DND-41 (cell line): ENCODE results near the gene FOXP1.
A peak's percentile ranks its signal among the peaks of the same experiment; 100 is the strongest.

Experiments
- ATAC-seq: fragments of 200-7000 bp; cut with Tn5 transposase; 3 replicates; pipeline ENCODE4 v1.9.1; 2021; ENCODE audit warnings: low read depth; ENCODE audit not compliant: insufficient read depth
- DNase-seq: peaks from one replicate; pipeline ENCODE4 v3.0.0-alpha.2; 2020
- H2AFZ ChIP-seq: 2 replicates; pipeline ENCODE4 v1.6.0; 2012; ENCODE audit warnings: low read depth, low read length
- H3K27ac ChIP-seq: 2 replicates; pipeline ENCODE4 v1.5.1; 2012; ENCODE audit warnings: low read length, inconsistent platforms
- H3K27me3 ChIP-seq: fragments of 200-600 bp; sonication (generic); 2 replicates; pipeline ENCODE4 v1.6.0; 2012; ENCODE audit warnings: low read length, mild to moderate bottlenecking, inconsistent platforms; ENCODE audit not compliant: insufficient read depth, poor library complexity
- H3K36me3 ChIP-seq: 2 replicates; pipeline ENCODE4 v1.5.1; 2012; ENCODE audit warnings: low read length, inconsistent platforms; ENCODE audit not compliant: insufficient read depth
- H3K4me1 ChIP-seq: 2 replicates; pipeline ENCODE4 v1.5.1; 2012; ENCODE audit warnings: mild to moderate bottlenecking, low read length; ENCODE audit not compliant: insufficient read depth
- H3K4me2 ChIP-seq: 2 replicates; pipeline ENCODE4 v1.6.0; 2012; ENCODE audit warnings: mild to moderate bottlenecking, moderate library complexity, low read length, inconsistent platforms; ENCODE audit not compliant: insufficient read depth
- H3K4me3 ChIP-seq, 2 experiments: fragments of 200-600 bp in 1 of 2; shearing (Covaris generic) in 1 of 2; 2 replicates each; pipeline ENCODE4 v1.5.1; 2012 to 2016; ENCODE audit warnings: inconsistent platforms in 2 of 2, low read length in 2 of 2, mild to moderate bottlenecking in 2 of 2, low read depth in 1 of 2, moderate library complexity in 1 of 2
- H3K79me2 ChIP-seq: 2 replicates; pipeline ENCODE4 v1.6.0; 2012; ENCODE audit warnings: low read length, inconsistent platforms; ENCODE audit not compliant: insufficient read depth
- H3K9ac ChIP-seq: 2 replicates; pipeline ENCODE4 v1.6.0; 2012; ENCODE audit warnings: low read depth, mild to moderate bottlenecking, inconsistent platforms, low read length, moderate library complexity
- H3K9me3 ChIP-seq: 2 replicates; pipeline ENCODE4 v1.5.1; 2012; ENCODE audit warnings: low read length, moderate library complexity, mild to moderate bottlenecking, inconsistent platforms; ENCODE audit not compliant: insufficient read depth, severe bottlenecking
- H4K20me1 ChIP-seq: 2 replicates; pipeline ENCODE4 v1.6.0; 2012; ENCODE audit warnings: low read length; ENCODE audit not compliant: insufficient read depth
- EZH2 ChIP-seq: IDR thresholded peaks from 3 replicates; pipeline ENCODE4 v1.6.1; 2012; ENCODE audit warnings: borderline replicate concordance, low read depth, mild to moderate bottlenecking, moderate library complexity, low read length, inconsistent platforms; ENCODE audit not compliant: severe bottlenecking
- TF ChIP-seq, protein P1 (sequence below): IDR thresholded peaks from 2 replicates; pipeline ENCODE4 v1.5.1; 2012; ENCODE audit warnings: borderline replicate concordance, low read length, moderate library complexity, mild to moderate bottlenecking; ENCODE audit not compliant: poor library complexity, severe bottlenecking; ENCODE audit errors: extremely low read depth

FOXP1 gene

DNA sequence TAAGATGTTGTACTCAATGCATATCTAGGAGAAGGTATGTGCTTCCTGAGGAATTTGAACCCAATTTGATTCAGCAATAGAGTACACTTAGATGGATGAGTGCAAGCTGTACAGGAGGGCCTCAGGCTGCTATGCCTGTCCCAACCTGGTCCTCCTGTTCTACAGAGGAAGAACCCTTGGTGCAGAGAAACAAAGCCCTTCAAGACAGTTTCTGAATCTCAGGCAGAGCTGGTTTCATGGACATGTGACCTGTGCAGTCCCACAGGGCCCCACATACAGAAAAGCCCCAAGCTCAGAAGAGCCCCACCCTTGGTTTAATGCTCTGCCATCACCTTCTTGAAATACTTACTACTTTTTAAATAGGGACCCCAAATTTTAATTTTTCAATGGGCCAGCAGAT is 15.3 kb downstream of the FOXP1 start:
- H3K79me2 ChIP-seq = peaks cover 66% of the 10 kb centered on the region
- no peak overlapping the region for H3K9ac ChIP-seq
- DNase-seq (no peak), ATAC-seq (peak; percentile 45; the same call in 1 of the 3 replicates)
- no peak overlapping the region for H3K4me2 ChIP-seq
- H3K27ac ChIP-seq = no peak overlapping the region
- no peak overlapping the region for H3K4me3 ChIP-seq
- TF ChIP-seq, protein P1, sequence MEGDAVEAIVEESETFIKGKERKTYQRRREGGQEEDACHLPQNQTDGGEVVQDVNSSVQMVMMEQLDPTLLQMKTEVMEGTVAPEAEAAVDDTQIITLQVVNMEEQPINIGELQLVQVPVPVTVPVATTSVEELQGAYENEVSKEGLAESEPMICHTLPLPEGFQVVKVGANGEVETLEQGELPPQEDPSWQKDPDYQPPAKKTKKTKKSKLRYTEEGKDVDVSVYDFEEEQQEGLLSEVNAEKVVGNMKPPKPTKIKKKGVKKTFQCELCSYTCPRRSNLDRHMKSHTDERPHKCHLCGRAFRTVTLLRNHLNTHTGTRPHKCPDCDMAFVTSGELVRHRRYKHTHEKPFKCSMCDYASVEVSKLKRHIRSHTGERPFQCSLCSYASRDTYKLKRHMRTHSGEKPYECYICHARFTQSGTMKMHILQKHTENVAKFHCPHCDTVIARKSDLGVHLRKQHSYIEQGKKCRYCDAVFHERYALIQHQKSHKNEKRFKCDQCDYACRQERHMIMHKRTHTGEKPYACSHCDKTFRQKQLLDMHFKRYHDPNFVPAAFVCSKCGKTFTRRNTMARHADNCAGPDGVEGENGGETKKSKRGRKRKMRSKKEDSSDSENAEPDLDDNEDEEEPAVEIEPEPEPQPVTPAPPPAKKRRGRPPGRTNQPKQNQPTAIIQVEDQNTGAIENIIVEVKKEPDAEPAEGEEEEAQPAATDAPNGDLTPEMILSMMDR = no peak
- no peak for TF ChIP-seq EZH2
- H3K9me3 ChIP-seq = no peaks in the 10 kb centered on the region
- no peak overlapping the region for H2AFZ ChIP-seq
- peaks cover 36% of the 10 kb centered on the region for H3K36me3 ChIP-seq
- H3K4me1 ChIP-seq = no peaks in the 10 kb centered on the region
- peaks cover 29% of the 10 kb centered on the region for H4K20me1 ChIP-seq
- H3K27me3 ChIP-seq = no peaks in the 10 kb centered on the region

DNA sequence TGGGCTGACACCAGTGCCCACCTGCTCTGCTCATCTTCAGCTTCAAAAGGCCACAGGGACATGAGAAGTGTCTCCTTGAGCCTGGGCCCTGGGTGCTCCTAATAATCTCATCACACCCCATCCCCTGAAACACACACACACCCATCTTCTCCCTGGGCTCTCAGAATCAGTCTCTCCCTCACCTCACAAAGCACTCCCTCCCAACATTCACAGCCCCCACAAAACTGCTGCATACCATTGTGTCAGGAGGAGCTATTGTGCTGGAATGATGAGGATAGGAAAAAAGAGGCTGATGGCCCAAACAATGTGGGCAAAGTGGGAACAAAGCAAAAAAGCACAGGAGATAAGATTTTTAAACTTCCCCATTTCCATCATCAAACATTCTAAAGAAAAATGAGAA is 16.8 kb downstream of the FOXP1 start:
- Histone ChIP-seq H3K27me3 (no peaks in the 10 kb centered on the region), H3K36me3 (peaks cover 28% of the 10 kb centered on the region), H3K79me2 (peaks cover 72% of the 10 kb centered on the region), H3K9ac (no peak overlapping the region), H3K4me3 (no peak overlapping the region), H4K20me1 (peaks cover 32% of the 10 kb centered on the region), H3K9me3 (no peaks in the 10 kb centered on the region), H3K4me2 (no peak overlapping the region), H3K27ac (no peak overlapping the region), H2AFZ (no peak overlapping the region), H3K4me1 (no peaks in the 10 kb centered on the region)
- ATAC-seq = no peak
- TF ChIP-seq EZH2 = no peak
- TF ChIP-seq, protein P1 = no peak
- no peak for DNase-seq

DNA sequence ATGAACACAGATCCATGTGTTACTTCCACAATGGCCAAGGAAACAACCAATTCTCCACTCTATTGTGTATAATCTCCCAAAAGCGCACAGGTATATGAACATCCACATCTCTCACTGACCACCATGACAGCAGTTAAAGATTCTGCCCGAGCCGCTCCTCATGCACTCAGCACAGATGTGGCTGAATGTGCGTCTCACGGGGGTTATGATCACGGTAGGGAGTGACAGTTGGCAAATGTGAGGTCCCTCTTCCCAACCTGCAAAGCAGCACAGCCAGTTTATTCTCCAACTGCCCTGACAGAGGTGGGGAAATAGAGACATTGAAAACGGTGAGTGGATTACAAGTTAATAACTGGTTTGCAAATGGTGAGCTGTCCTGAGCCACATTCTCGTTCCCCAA is 17.6 kb downstream of the FOXP1 start:
- H3K4me2 ChIP-seq = no peak overlapping the region
- H3K79me2 ChIP-seq = peaks cover 77% of the 10 kb centered on the region
- DNase-seq (no peak), ATAC-seq (no peak)
- no peak overlapping the region for H3K27ac ChIP-seq
- no peak overlapping the region for H2AFZ ChIP-seq
- no peak for TF ChIP-seq EZH2
- TF ChIP-seq, protein P1 = no peak
- H3K9me3 ChIP-seq = no peaks in the 10 kb centered on the region
- no peaks in the 10 kb centered on the region for H3K27me3 ChIP-seq
- H3K4me3 ChIP-seq = no peak overlapping the region
- H4K20me1 ChIP-seq = peaks cover 32% of the 10 kb centered on the region
- H3K36me3 ChIP-seq = peaks cover 20% of the 10 kb centered on the region
- H3K9ac ChIP-seq = no peak overlapping the region
- no peaks in the 10 kb centered on the region for H3K4me1 ChIP-seq

DNA sequence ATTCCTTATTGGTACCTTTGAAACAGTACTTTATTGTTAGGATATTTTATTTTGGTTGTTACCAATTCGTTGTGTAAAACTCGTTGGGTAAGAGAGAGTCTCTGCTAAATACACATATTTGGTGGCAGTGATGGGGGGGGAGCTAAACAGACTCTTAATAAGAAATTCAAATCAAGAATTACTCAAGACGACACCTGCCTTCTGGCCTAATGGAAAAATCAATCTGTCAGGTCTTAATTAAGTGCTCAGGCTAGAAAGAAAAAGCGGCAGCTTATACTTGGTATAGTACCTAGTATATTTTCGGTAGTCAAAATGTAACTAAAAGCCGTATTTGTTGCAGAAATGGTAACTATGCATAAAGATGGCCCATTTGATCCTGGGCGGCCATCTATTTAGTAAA is 18.2 kb downstream of the FOXP1 start:
- DNase-seq (no peak), ATAC-seq (no peak)
- TF ChIP-seq EZH2 = no peak
- TF ChIP-seq, protein P1 = no peak
- Histone ChIP-seq H3K9me3 (no peaks in the 10 kb centered on the region), H3K9ac (no peak overlapping the region), H3K27me3 (no peaks in the 10 kb centered on the region), H3K4me2 (no peak overlapping the region), H3K27ac (no peak overlapping the region), H2AFZ (no peak overlapping the region), H3K79me2 (peaks cover 71% of the 10 kb centered on the region), H3K4me1 (no peaks in the 10 kb centered on the region), H3K4me3 (no peak overlapping the region), H4K20me1 (peaks cover 28% of the 10 kb centered on the region), H3K36me3 (peaks cover 14% of the 10 kb centered on the region)
